NCI-H1105 treated with DMSO at 0.1 percent for 48 hours (cell line): Measurements from ENCODE around the gene TFAP2A.

Experiments used
- DNase-seq: peaks from one replicate; lab custom pipeline; 2025; lab: John Stamatoyannopoulos, UW

TFAP2A gene

DNA sequence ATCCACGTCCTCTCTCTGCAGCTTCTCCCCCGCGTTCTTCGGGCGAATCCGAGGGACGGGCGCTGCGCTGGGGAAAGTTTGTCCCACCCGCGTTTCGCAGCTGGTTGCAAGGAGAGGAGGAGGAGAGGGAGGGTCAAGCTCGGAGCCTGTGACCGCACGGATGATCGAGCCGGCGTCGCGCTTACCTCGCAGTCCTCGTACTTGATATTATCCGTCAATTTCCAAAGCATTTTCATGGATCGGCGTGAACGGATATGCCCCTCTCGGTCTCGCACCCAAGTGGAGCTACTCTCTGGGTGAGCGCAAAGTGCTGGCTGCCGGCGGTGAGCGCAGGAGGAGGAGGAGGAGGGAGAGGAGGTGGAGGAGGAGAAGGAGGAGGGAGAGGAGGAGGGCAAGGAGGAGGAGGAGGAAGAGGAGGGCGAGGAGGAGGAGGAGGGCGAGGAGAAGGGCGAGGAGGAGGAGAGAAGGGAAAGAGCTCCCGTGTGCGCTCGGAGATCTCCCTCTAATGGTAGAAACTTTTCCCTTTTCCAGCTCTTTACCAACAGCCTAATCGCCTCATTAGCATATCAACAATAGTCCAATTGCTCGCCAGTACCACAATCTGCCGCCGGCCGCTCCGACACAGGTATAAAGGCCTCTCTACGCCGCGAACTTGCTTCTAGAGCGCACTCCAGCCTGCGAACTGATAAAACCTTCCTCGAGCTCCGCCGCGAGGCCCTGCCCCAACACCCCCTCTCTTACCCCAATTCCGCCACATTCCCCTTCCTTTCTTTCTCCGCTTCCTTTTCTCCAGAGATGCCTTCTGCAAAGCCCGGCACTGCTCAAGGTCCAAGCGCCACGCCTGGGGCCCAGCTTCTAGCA lies at the start of gene TFAP2A:
Gene TFAP2A (minus strand): TSS at position 319 of the 861 bp plus-strand sequence. CDS start 83 bp downstream, at position 236.
- no peak for DNase-seq

DNA sequence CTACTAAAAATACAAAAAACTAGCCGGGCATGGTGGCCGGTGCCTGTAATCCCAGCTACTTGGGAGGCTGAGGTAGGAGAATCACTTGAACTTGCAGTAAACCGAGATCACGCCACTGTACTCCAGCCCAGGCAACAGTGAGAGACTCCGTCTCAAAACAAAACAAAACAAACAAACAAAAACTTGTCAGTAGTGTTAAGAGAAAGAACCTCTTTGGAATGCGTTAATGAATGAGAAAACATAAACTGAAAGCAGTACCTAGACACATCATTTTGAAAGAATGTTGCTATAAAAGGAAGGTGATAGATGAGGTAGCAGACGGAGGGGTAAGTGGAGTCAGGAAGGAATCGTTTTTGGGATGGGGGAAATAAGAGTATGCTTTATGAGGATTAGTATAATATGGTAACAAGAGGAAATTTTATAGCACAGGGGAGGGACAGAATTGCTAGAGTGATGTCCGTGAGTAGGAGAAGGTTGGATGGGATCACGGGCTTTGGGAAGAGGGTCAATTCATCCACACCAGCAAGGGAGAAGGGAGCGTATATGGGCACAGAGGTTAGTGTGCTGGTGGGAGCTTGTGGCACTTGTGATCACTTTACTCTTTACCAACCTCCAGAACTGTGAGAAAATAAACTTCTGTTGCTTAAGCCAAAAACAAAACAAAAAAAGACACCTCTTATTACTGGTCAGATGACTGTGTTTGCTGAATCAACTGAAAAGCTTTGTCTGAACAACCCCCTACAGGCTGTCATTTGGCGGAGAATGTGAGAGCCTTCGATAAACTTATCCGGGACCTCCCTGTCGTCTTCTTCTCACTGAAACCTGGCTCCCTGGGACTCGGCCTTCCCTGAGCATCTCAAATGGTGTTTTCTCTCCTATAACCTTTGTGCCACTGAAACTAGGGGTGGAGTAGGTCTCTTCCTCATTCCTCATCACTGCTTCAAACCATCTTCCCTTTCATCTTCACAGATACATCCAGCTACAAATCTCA lies 48.9 kb upstream of the TFAP2A start:
- DNase-seq = no peak

DNA sequence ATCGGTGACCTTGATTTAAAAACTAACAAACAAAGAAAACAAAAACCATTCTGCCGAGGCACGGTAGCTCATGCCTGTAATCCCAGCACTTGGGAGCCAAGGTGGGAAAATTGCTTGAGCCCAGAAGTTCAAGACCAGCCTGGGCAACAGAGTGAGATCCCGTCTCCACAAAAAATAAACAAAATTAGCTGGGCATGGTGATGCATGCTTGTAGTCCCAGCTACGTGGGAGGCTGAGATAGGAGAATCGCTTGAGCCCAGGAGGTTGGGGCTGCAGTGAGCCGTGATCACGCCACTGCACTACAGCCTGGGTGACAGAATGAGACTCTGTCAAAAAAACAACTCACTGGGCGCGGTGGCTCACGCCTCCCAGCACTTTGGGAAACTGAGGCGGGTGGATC lies 48.2 kb upstream of the TFAP2A start:
- no peak for DNase-seq

DNA sequence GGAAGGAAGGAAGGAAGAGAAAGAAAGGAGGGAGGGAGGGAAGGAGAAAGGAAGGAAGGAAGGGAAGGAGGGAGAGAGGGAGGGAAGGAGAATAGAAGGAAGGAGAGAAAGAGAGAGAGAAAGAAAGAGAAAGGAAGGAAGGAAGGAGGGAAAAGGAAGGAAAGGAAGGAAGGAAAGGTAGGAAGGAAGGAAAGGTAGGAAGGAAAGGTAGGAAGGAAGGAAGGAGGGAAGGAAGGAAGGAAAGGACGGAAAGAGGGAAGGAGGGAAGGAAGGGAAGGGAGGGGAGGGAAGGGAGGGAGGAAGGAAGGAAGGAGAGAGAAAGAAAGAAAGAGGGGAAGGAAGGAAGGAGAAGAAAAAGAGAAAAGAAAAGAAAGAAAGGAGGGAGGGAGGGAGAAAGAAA lies 47.0 kb upstream of the TFAP2A start:
- no peak for DNase-seq

DNA sequence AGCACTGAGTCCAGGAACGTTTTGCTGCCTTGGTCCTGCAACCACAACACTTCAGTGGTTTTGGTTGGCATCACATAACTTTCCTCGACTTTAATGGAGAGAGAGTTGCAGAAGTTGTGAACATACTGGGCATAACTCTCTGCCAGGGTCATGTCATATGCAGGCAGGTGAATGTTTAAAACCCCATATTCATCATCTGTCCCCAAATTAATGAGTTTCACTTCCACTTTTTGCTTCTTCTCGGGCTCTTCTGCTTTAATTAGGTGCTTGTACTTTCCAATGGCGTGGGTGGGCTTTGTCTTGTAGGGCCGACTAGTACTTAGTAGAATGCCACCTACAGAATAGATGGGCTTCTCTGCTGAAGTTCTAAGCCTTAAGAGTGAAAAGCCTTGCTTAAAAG lies 45.2 kb upstream of the TFAP2A start:
- DNase-seq = no peak

DNA sequence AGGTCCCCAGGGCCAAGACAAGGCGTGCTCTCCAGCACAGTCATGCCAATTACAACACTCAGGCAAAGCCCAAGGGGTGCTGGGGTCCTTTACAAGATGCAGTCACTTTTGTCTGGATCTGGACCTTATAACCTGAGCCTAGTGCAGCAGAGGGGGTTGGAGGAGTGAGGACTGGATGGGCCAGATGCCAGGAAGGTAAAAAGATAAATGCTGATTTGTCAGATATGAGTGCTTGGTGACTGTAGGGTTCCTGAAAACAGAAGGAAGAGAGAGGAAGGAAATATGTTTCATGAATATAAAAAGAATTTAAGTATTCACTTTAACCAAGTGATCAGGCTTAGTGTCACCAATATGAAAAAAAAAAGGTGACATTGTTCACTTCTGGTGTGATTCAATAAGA lies 43.4 kb upstream of the TFAP2A start:
- no peak for DNase-seq

DNA sequence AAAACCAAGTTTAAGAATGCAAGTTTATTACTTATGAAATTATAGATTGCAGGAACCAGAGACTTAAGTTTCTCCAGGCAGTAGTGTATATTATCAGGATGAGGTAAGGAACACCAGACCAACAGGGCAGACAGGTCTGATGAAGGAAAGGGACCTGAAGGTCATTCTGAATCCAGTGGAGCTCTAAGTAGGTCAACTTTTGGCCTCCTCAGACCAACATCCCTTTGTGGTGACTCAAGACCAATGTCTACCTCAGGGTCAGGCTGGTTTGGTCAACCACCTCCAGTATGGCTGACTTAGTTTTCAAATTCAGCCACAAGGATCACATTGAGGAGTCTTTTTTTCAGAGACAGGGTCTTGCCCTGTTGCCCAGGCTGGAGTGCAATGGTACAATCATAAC lies 38.7 kb upstream of the TFAP2A start:
- DNase-seq = no peak

DNA sequence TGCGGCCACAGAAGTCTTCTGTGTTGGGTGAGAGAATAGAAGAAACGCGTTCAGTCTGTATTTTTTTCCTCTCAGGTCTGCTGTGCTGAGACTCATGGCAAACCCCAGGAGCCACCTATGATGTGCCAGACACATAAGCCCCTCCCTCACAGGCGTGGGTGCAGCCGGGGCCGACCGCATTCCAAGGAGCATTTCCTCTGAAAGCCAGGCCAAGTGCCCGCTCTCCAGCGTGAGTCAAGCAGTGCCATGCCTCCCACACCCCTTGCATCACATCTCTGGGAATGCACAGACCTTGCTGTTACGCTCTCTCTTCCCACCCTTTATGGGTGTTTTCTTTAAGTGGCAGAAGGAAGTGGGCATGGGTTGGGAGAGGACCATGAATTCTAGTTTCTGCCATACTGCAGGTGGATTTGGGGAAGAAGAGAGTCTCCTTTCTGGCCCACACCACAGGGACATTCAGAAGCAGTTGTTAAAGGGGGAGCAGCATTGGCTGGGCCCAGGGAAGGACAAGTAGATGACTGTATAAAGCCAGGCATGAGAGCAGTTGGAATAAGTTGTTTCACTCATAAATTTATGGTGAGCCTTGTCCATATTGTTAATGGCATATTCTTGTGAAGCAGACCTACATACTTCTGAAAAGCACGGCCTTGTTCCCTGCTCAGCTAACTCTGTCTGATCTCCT lies 37.1 kb upstream of the TFAP2A start:
- no peak for DNase-seq

DNA sequence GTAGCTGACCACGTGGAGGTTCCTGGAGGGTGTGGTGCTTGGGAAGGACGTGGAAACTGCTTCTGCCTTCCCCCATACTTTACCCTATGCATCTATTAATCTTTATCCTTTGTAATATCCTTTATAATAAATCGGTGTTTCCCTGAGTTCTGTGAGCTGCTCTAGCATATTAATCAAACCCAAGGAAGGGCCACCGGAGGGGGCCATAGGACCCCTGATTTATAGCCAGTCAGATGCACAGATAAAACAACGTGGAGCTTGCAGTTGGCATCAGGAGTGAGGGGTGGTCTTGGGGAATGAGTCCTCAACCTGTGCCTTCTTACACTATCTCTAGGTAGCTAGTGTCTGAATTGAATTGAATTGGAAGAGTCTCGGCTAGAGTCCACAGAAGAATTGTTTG lies 36.5 kb upstream of the TFAP2A start:
- no peak for DNase-seq

DNA sequence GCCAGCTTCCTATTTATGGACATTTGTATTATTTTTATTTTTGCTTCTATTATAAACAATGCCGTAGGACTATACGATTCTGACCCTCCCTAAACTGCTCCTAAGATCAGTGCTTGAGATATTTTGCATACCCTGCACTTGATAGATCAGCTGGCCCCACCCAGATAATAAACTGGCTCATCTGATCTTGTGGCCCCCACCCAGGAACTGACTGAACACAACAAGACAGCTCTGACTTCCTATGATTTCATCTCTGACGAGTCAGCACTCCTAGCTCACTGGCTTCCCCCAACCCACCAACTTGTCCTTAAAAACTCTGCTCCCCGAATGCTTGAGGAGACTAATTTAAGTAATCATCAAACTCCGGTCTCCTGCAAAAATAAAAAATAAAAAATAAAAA lies 34.9 kb upstream of the TFAP2A start:
- DNase-seq = no peak

DNA sequence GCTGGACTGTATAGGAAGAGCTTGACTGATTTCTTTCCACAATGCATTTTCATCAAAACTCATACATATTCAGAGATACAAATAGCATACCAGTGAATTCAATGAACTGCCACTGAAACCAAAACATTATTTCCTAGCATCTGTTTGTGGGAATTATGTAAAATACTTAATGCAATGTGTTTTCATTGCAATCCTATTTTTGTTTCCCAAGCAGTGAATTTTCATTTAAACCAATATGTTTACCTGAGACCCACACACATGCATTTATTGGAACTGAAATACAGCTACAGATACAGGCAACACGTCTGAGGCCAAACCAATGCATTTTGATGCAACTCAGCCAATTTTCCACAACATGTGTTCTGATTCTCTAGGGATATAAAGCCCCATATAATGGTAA lies 33.2 kb upstream of the TFAP2A start:
- DNase-seq = no peak

DNA sequence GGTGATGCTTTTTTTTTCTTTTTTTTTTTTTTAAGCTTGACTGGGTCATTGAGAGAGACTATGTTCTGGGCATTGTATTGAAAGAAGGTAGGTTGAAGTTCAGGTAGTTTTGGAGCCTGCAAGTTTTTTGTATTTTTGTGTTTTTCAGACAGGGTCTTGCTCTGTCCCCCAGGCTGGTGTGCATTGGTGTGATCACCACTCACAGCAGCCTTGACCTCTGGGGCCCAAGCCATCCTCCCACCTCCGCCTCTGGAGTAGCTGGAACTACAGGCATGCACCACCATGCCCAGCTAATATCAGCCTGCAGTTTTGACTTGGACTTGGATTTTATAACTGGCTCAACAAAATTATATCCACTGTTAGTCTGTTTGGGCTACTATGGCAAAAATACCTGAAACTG lies 31.7 kb upstream of the TFAP2A start:
- DNase-seq = no peak

DNA sequence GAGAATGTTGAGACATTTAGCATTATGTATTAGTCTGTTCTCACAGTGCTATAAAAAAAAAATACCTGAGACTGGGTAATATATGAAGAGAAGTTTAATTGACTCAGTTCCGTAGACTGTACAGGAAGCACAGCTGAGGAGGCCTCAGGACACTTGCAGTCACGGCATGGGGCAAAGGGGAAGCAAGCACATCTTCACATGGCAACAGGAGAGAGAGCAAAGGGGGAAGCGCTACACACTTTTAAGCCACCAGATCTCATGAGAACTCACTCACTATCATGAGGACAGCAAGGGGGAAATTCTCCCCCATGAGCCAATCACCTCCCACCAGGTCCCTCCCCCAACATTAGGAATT lies 26.8 kb upstream of the TFAP2A start:
- DNase-seq = no peak

DNA sequence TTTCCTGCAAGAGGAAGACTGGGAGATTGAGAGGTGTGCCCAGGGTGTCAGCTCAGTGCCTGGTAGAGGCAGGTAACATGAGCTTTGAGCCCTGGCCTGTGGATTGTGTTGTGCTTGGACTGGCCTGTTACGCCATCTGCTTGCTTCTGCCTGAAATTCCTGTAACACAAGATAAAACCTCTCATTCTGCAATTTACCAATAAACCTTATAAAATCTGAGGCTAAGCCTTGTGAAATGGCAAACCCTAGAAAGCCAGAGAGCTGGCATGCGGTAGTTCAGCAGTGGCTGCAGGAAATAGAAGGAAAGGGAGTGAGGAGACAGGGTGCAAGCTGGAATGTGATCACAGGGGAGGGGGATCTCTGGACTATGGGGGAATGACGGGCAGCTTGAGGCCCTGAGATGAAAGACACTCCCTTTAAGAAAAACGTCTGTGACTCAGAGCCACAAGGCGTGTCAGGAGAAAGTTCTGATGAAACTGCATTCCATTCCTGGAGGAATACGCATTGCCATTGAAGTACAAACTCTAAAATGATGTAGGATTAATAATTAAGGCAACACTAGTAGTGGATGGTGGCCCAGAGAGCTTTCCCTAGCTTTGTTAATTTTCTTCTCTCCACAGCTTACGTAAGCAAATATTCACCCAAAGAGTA lies 26.3 kb upstream of the TFAP2A start:
- no peak for DNase-seq

DNA sequence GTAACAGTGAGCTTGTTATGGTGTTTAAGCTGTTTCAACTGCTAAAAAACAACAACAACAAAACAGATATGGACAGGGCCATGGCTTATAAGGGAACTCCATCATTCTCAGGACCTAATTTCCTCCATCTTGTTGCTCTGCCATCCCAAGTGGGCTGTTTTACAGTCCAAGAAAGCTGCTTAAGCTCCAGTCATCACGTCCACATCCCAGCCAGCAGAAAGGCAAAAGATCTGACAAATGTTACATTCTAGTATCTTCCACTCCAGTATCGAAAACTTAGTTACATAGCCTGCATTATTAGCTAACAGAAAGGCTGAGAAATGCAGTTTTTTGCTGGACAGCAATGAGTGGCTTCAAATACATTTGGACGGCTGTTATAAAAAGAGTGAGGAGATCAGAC lies 23.0 kb upstream of the TFAP2A start:
- DNase-seq = no peak

DNA sequence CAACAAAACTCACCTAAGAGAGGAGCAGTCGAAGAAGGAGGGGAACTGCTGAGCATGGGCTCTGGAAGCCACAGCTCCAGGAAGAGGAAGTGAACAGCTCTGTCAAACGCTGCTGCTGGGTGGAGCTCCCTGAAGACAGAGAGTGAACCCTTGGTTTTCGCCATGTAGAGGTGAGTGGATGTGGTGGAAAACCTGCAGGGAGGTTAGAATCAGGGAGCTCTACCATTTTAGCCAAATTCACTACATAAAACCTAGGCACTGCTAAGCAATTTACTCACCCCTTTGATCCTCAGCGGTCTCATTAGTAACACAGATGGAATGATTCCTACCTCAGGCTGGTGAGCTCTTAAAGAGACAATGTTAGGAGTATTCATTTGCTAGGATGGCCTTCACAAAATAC lies 19.4 kb upstream of the TFAP2A start:
- no peak for DNase-seq

DNA sequence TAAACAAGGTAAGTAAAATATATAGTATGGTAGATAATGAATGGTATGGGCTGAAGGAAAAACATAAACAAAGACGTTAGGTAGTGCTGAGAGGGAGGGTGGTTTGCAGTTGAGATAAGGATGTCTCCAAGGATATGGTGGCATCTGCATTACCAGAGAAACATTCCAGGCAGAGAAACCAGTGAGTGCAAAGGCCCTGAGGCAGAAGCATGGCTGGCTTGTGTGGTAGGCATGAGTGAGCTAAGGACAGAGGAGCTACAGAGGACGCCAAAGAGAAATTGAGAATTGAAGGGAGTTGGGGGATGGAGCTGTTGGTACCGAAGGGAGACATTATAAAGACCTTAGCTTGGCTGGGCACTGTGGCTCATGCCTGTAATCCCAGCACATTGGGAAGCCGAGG lies 18.4 kb upstream of the TFAP2A start:
- DNase-seq = no peak

DNA sequence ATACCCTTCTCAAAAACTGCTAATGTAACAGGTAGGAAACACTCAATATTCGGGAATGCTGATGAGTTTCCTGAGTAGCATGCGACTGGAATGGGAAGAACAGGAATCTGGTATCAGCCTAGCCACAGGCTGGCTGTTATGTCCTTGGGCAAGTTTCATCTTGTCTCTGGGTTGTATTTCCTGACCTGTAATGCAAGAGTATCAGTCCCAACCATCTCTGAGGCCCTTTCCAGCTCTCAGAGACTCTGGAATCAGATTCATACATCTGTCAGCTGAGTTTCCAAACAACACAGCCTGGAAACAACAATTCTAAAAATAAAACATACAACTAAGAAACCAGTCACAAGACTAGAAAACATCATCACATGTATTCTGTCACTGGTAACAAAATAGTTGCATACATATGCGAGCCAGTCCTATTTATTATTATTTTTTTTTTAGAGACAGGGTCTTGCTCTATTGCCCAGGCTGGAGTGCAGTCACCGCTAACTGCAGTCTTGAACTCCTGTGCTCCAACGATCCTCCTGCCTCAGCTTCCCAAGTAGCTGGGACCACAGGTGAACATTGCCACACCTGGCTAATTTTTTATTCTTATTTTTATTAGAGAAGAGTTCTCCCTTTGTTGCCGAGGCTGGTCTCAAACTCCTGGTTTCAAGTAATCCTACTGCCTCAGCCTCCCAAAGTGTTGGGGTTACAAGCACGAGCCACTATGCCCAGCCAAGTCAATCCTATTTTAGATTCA lies 16.7 kb upstream of the TFAP2A start:
- no peak for DNase-seq

DNA sequence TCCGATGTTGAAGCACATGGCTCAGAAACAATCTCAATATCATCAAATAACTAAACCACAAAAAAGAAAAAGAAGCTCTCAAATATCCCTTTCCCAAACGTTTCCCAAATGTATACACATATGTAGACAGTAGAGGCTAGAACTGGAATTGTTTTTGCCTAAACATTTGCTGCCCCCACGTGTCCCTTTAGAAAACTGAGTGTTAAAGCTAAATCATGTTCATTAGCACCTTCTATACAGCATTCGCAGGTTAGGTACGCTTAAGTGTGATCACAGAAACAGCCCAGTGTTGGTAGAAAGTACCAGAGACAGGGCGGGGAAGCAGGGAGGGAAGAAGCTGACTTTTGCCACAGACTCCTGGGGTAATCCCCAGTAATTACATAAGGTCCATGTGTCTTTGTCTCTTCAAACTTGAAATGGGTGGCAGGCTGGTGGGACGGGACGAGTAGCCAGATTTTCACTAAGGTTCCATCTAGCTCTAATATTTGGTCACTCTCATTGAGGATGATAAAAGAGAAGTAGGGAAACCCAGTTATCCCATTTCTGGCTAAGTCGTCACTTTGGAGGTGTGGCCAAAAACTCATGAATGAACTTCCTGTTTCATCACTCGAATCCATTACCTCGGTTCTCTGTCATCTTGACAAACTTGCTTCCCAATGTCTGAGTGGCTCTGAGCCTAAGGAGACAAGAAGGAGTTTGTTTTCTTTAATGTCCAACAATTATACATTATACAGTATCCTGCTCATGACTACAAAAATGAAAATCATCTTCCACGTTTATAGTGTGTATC lies 15.0 kb upstream of the TFAP2A start:
- peak; percentile 64 for DNase-seq

DNA sequence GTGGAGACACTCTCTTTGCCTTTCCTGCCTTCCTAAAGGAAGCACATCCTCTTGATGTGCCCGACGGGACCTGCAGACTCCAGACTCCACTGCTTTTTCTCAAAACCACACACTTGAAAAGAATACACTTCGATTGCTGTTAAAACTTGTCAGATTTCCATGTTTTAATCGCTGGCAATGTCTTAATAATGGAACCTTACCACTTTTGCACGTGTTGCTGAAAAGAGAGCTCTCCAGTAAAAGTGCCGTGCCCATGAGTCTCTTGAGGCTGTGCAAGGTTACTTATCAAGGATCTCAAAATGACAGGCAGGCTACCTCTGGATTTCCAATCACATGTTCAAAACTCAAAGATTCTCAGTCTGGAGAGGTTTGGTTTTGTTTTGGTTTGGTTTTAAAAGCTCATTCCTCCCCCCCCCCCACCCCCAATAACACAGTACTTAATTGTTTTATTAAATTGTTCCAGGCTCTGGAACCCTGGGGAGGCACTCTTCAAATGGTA lies 12.0 kb upstream of the TFAP2A start:
- no peak for DNase-seq
